Breast epithelium (tissue), 4 donors: ENCODE results near the gene HGS. TPM values are rescaled to one million over a fixed set of nuclear protein-coding genes. Genes with fewer than 3 reads are reported as not detected.

Experiments
- DNase-seq, 2 donors: peaks; one replicate each; pipeline ENCODE4 v3.0.0-alpha.2; 2019; ENCODE audit warnings: low spot score in 2 of 2
- H3K27ac ChIP-seq, 2 donors: fragments of 200-600 bp; sonication (generic) in 1 of 2; one replicate each; pipeline ENCODE4 v1.5.1; 2016 to 2019; ENCODE audit warnings: mild to moderate bottlenecking in 1 of 2
- H3K27me3 ChIP-seq, 2 donors: fragments of 200-600 bp; sonication (generic) in 1 of 2; one replicate each; pipeline versions ENCODE4 v1.5.1 to v1.6.0; 2017 to 2019; ENCODE audit warnings: control low read depth in 1 of 2, mild to moderate bottlenecking in 1 of 2
- H3K36me3 ChIP-seq: fragments of 200-600 bp; one replicate; pipeline ENCODE4 v1.5.1; 2019
- H3K4me1 ChIP-seq, 2 donors: fragments of 200-600 bp; sonication (generic); one replicate each; pipeline ENCODE4 v1.5.1; 2016 to 2019; ENCODE audit warnings: control low read depth in 1 of 2
- H3K4me3 ChIP-seq, 3 donors: fragments of 200-600 bp; sonication (generic); 1 replicate in 2 of 3; 2 replicates in 1 of 3; pipeline ENCODE4 v1.5.1; 2016 to 2019; ENCODE audit warnings: mild to moderate bottlenecking in 3 of 3, moderate library complexity in 2 of 3
- H3K9me3 ChIP-seq, 2 donors: fragments of 200-600 bp; sonication (generic) in 1 of 2; one replicate each; pipeline ENCODE4 v1.5.1; 2016 to 2019; ENCODE audit warnings: control low read depth in 1 of 2
- CTCF ChIP-seq, 3 donors: fragments of 450-650 bp; IDR thresholded peaks; one replicate each; pipeline ENCODE4 v1.5.1; 2016 to 2017; ENCODE audit warnings: antibody characterized with exemption in 3 of 3, mild to moderate bottlenecking in 3 of 3, moderate library complexity in 3 of 3
- POLR2A ChIP-seq: fragments of 450-650 bp; IDR thresholded peaks from one replicate; pipeline ENCODE4 v1.6.1; 2016; ENCODE audit warnings: antibody characterized with exemption, mild to moderate bottlenecking, moderate library complexity
- POLR2AphosphoS5 ChIP-seq, 3 donors: sonication (generic); formaldehyde crosslinking; IDR thresholded peaks; one replicate each; pipeline ENCODE4 v1.6.1; 2017; ENCODE audit warnings: antibody characterized with exemption in 3 of 3
- intact Hi-C: fragments of 100-400 bp; cut with DNase I; formaldehyde crosslinking; loops from one replicate; pipeline ENCODE4 v1.15.1; 2023; ENCODE audit warnings: low total_unique reads
- total RNA-seq, 3 donors: library from RNA; depleted of rRNA; stranded (reverse); fragments of >200 nt; gene quantifications; one replicate each; pipeline ENCODE4 v1.1.0, GENCODE V29; 2016

The HGS gene
- total RNA-seq, 3 donors from 2014 or later, result 61.0 to 75.0 (median 64.6) TPM

DNA sequence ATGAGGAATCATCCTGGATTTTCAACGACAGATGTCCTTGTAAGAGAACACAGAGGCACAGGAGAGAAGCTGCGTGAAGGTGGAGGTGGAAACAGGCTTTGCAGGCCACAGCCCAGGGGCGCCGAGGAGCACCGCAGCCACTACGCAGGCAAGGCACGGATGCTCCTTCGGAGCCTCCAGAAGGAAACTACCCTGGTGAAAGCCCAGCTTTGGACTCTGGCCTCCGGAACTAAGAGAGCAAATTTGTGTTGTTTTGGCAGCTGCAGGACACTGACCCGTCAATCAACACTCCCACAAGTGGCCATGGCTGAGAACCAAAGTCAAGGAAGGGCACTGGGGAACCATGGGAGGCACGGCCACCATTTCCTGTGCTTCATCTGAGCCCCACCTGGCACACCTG lies 3.7 kb upstream of the HGS start:
- intact Hi-C loops, result no loop called here
- Histone ChIP-seq H3K4me3 (no peak overlapping the region), H3K27me3 (no peaks in the 10 kb centered on the region), H3K36me3 (no peaks in the 10 kb centered on the region), H3K27ac (no peak overlapping the region), H3K4me1 (peaks cover 9 to 16% of the 10 kb centered on the region in 2 donors), H3K9me3 (no peaks in the 10 kb centered on the region)
- TF ChIP-seq CTCF (IDR thresholded peaks at IDR 0.05) (no peak), POLR2AphosphoS5 (IDR thresholded peaks at IDR 0.05) (no peak), POLR2A (no peak)
- DNase-seq, result no peak

GRCh38 chr17:81681672-81682071 lies 2.1 kb upstream of the HGS start:
- Histone ChIP-seq H3K4me1 (peaks cover 14 to 28% of the 10 kb centered on the region in 2 donors), H3K9me3 (no peaks in the 10 kb centered on the region), H3K36me3 (no peaks in the 10 kb centered on the region), H3K27me3 (no peaks in the 10 kb centered on the region), H3K4me3 (no peak overlapping the region), H3K27ac (no peak overlapping the region)
- TF ChIP-seq CTCF (IDR thresholded peaks at IDR 0.05) (no peak), POLR2A (no peak), POLR2AphosphoS5 (IDR thresholded peaks at IDR 0.05) (no peak)
- intact Hi-C loops, result no loop called here
- DNase-seq, result no peak

GRCh38 chr17:81682565-81683207 lies 1.1 kb upstream of the HGS start:
- H3K27me3 ChIP-seq, result no peaks in the 10 kb centered on the region
- TF ChIP-seq POLR2AphosphoS5 (IDR thresholded peaks at IDR 0.05) (no peak), POLR2A (no peak), CTCF (IDR thresholded peaks at IDR 0.05) (no peak)
- peaks cover 14 to 28% of the 10 kb centered on the region in 2 donors for H3K4me1 ChIP-seq
- peak overlapping the region; percentile 73 to 100 (median 83) for H3K4me3 ChIP-seq
- intact Hi-C loops, result no loop called here
- H3K27ac ChIP-seq, result peak overlapping the region; percentile 88 to 89
- no peaks in the 10 kb centered on the region for H3K9me3 ChIP-seq
- no peaks in the 10 kb centered on the region for H3K36me3 ChIP-seq
- DNase-seq, result no peak

GRCh38 chr17:81683208-81683583 lies 615 bp upstream of the HGS start:
- Histone ChIP-seq H3K9me3 (no peaks in the 10 kb centered on the region), H3K4me3 (peak overlapping the region; percentile 73 to 100 (median 83)), H3K27me3 (no peaks in the 10 kb centered on the region), H3K4me1 (peaks cover 14 to 28% of the 10 kb centered on the region in 2 donors), H3K36me3 (no peaks in the 10 kb centered on the region), H3K27ac (peak overlapping the region; percentile 88 to 89)
- TF ChIP-seq POLR2A, result no peak
- no peak for TF ChIP-seq POLR2AphosphoS5 (IDR thresholded peaks at IDR 0.05)
- TF ChIP-seq CTCF (IDR thresholded peaks at IDR 0.05), result no peak
- no peak for DNase-seq
- intact Hi-C loops, result no loop called here

DNA sequence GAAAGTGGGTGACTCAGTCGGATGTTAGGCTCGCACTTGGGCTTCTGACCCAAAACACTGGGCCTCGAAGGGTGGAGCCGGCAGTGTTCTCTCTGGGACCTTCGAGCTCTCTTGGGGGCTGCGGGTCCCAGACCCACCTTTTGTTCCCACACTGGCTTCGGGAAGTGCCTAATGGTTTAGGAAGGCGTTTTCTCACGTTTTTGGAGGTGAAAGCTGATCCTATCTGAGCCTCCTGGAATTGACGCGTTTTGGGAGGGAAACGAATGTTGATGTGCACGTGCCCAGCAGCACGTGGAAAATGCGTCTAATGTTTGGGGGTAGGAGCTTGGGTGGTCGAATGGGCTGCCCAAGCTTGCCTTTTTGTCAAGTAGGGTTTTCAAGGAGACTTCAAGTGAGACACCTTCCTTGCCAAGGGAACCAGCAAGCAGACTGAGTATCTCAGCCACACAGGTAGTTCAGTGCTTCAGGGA lies 666 bp downstream of the HGS start:
- peak overlapping the region; percentile 88 to 89 for H3K27ac ChIP-seq
- peak overlapping the region; percentile 73 to 100 (median 83) for H3K4me3 ChIP-seq
- TF ChIP-seq POLR2A, result no peak
- TF ChIP-seq POLR2AphosphoS5 (IDR thresholded peaks at IDR 0.05), result no peak
- TF ChIP-seq CTCF (IDR thresholded peaks at IDR 0.05), result no peak
- H3K36me3 ChIP-seq, result no peaks in the 10 kb centered on the region
- intact Hi-C loops, result no loop called here
- peaks cover 14 to 28% of the 10 kb centered on the region in 2 donors for H3K4me1 ChIP-seq
- H3K27me3 ChIP-seq, result no peaks in the 10 kb centered on the region
- DNase-seq, result no peak
- H3K9me3 ChIP-seq, result no peaks in the 10 kb centered on the region
